Adrenal gland (tissue), 5 donors: ENCODE data around the gene TNFAIP8.

Source experiments
- POLR2A ChIP-seq, 2 donors: fragments of 450-650 bp; IDR thresholded peaks; one replicate each; pipeline ENCODE4 v1.6.1; 2017; ENCODE audit warnings: antibody characterized with exemption in 2 of 2, mild to moderate bottlenecking in 2 of 2, moderate library complexity in 1 of 2
- TF ChIP-seq, protein P1 (sequence below), 6 experiments: fragments of 450-650 bp in 4 of 6; fragments of 200-600 bp in 2 of 6; sonication (generic) in 1 of 6; IDR thresholded peaks; 1 replicate in 5 of 6; 2 replicates in 1 of 6; pipeline versions ENCODE4 v1.5.1 to v1.8.0; 2016 to 2021; ENCODE audit warnings: antibody characterized with exemption in 6 of 6, mild to moderate bottlenecking in 2 of 6, moderate library complexity in 1 of 6
- donor health status: DM: no; HTN: no; CAD: no.

- TF ChIP-seq, protein P1, sequence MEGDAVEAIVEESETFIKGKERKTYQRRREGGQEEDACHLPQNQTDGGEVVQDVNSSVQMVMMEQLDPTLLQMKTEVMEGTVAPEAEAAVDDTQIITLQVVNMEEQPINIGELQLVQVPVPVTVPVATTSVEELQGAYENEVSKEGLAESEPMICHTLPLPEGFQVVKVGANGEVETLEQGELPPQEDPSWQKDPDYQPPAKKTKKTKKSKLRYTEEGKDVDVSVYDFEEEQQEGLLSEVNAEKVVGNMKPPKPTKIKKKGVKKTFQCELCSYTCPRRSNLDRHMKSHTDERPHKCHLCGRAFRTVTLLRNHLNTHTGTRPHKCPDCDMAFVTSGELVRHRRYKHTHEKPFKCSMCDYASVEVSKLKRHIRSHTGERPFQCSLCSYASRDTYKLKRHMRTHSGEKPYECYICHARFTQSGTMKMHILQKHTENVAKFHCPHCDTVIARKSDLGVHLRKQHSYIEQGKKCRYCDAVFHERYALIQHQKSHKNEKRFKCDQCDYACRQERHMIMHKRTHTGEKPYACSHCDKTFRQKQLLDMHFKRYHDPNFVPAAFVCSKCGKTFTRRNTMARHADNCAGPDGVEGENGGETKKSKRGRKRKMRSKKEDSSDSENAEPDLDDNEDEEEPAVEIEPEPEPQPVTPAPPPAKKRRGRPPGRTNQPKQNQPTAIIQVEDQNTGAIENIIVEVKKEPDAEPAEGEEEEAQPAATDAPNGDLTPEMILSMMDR (IDR thresholded peaks at IDR 0.05): no peak
- no peak for TF ChIP-seq POLR2A (IDR thresholded peaks at IDR 0.05)
These were observed 22.4 kb upstream of the TNFAIP8 start for GRCh38 chr5:119333421-119333851.
